Karpas-422 (cell line): Measurements from ENCODE around the gene MPHOSPH9. TPM values are rescaled to one million over a fixed set of nuclear protein-coding genes. Genes with fewer than 3 reads are reported as not detected.

Experiments used
- DNase-seq: peaks from one replicate; pipeline ENCODE4 v3.0.0-alpha.2; 2015
- H2AFZ ChIP-seq: fragments of 200-600 bp; sonication (generic); 2 replicates; pipeline ENCODE4 v1.6.1; 2014; ENCODE audit warnings: antibody characterized with exemption, low read length, mixed read lengths
- H3K27ac ChIP-seq: fragments of 200-600 bp; sonication (generic); 2 replicates; pipeline ENCODE4 v1.5.1; 2014; ENCODE audit warnings: mild to moderate bottlenecking, low read length, moderate library complexity
- H3K27me3 ChIP-seq: fragments of 200-600 bp; sonication (generic); 2 replicates; pipeline ENCODE4 v1.6.1; 2014; ENCODE audit warnings: low read length, mixed read lengths
- H3K36me3 ChIP-seq: fragments of 200-600 bp; sonication (generic); 2 replicates; pipeline ENCODE4 v1.6.1; 2014; ENCODE audit warnings: low read length, mixed read lengths; ENCODE audit not compliant: insufficient read depth
- H3K4me1 ChIP-seq: fragments of 200-600 bp; sonication (generic); 2 replicates; pipeline ENCODE4 v1.6.1; 2014; ENCODE audit warnings: mild to moderate bottlenecking, low read length, mixed read lengths
- H3K4me2 ChIP-seq: fragments of 200-600 bp; sonication (generic); 2 replicates; pipeline ENCODE4 v1.6.1; 2014; ENCODE audit warnings: low read length, low read depth, mild to moderate bottlenecking; ENCODE audit not compliant: poor library complexity, severe bottlenecking
- H3K4me3 ChIP-seq: fragments of 200-600 bp; sonication (generic); 2 replicates; pipeline ENCODE4 v1.5.1; 2014; ENCODE audit warnings: mild to moderate bottlenecking, antibody characterized with exemption, low read length, mixed read lengths
- H3K79me2 ChIP-seq: fragments of 200-600 bp; sonication (generic); 2 replicates; pipeline ENCODE4 v1.6.1; 2014; ENCODE audit warnings: mild to moderate bottlenecking, low read length, mixed read lengths
- H3K9ac ChIP-seq: fragments of 200-600 bp; sonication (generic); 2 replicates; pipeline ENCODE4 v1.6.0; 2014; ENCODE audit warnings: low read length
- H3K9me2 ChIP-seq: fragments of 200-600 bp; sonication (generic), shearing (Covaris generic); replicated peaks from 2 replicates; pipeline ENCODE4 v1.6.0; 2014; ENCODE audit warnings: mild to moderate bottlenecking, low read length, moderate library complexity; ENCODE audit not compliant: insufficient read depth
- H3K9me3 ChIP-seq: fragments of 300-700, 200-600 bp; sonication (generic); 2 replicates; pipeline ENCODE4 v1.6.1; 2014; ENCODE audit warnings: low read length, mixed read lengths
- H4K20me1 ChIP-seq: fragments of 200-600 bp; sonication (generic); 2 replicates; pipeline ENCODE4 v1.6.1; 2014; ENCODE audit warnings: mild to moderate bottlenecking, antibody characterized with exemption, low read length, low read depth; ENCODE audit not compliant: insufficient read depth
- small RNA-seq: library from RNA; depleted of rRNA; stranded (forward); fragments of <200 nt; gene quantifications from one replicate; pipeline ENCODE3, GENCODE V24; 2014
- total RNA-seq: library from RNA; depleted of rRNA; stranded (reverse); fragments of >200 nt; shearing (Covaris generic); gene quantifications from 2 replicates; pipeline ENCODE4 v1.2.3, GENCODE V29; 2014; ENCODE audit warnings: low replicate concordance; rRNA removed

MPHOSPH9 gene
- total RNA-seq, 1 experiment from 2014 or later, result 84.9 TPM

GRCh38 chr12:123108682-123109066, 124.3 kb downstream of the MPHOSPH9 start:
- H3K9me2 ChIP-seq, result no peaks in the 10 kb centered on the region
- no peaks in the 10 kb centered on the region for H3K79me2 ChIP-seq
- H3K4me3 ChIP-seq, result no peak overlapping the region
- H3K36me3 ChIP-seq, result no peaks in the 10 kb centered on the region
- no peaks in the 10 kb centered on the region for H3K27me3 ChIP-seq
- no peak overlapping the region for H2AFZ ChIP-seq
- H3K9ac ChIP-seq, result no peak overlapping the region
- H3K4me2 ChIP-seq, result no peak overlapping the region
- no peak overlapping the region for H3K27ac ChIP-seq
- no peak for DNase-seq
- H3K9me3 ChIP-seq, result no peaks in the 10 kb centered on the region
- no peaks in the 10 kb centered on the region for H3K4me1 ChIP-seq
- H4K20me1 ChIP-seq, result no peaks in the 10 kb centered on the region

GRCh38 chr12:123107926-123108681, 124.8 kb downstream of the MPHOSPH9 start:
- Histone ChIP-seq H3K9me3 (no peaks in the 10 kb centered on the region), H3K79me2 (no peaks in the 10 kb centered on the region), H3K4me2 (no peak overlapping the region), H4K20me1 (no peaks in the 10 kb centered on the region), H2AFZ (no peak overlapping the region), H3K27ac (no peak overlapping the region), H3K9me2 (no peaks in the 10 kb centered on the region), H3K27me3 (no peaks in the 10 kb centered on the region), H3K9ac (no peak overlapping the region), H3K4me1 (no peaks in the 10 kb centered on the region), H3K4me3 (no peak overlapping the region), H3K36me3 (no peaks in the 10 kb centered on the region)
- no peak for DNase-seq

GRCh38 chr12:123106640-123107359, 126.1 kb downstream of the MPHOSPH9 start:
- no peak overlapping the region for H3K27ac ChIP-seq
- no peak overlapping the region for H2AFZ ChIP-seq
- H3K9me2 ChIP-seq, result no peaks in the 10 kb centered on the region
- H4K20me1 ChIP-seq, result no peaks in the 10 kb centered on the region
- H3K27me3 ChIP-seq, result no peaks in the 10 kb centered on the region
- no peak overlapping the region for H3K4me2 ChIP-seq
- no peaks in the 10 kb centered on the region for H3K79me2 ChIP-seq
- no peaks in the 10 kb centered on the region for H3K9me3 ChIP-seq
- no peaks in the 10 kb centered on the region for H3K4me1 ChIP-seq
- H3K36me3 ChIP-seq, result no peaks in the 10 kb centered on the region
- H3K4me3 ChIP-seq, result no peak overlapping the region
- no peak overlapping the region for H3K9ac ChIP-seq
- no peak for DNase-seq

GRCh38 chr12:123105211-123105826, 127.6 kb downstream of the MPHOSPH9 start:
- Histone ChIP-seq H3K9me2 (no peaks in the 10 kb centered on the region), H3K79me2 (no peaks in the 10 kb centered on the region), H3K4me2 (no peak overlapping the region), H3K4me3 (no peak overlapping the region), H2AFZ (no peak overlapping the region), H3K9me3 (no peaks in the 10 kb centered on the region), H3K4me1 (peaks cover 4% of the 10 kb centered on the region; the same call in 1 of the 2 replicates), H3K36me3 (no peaks in the 10 kb centered on the region), H4K20me1 (no peaks in the 10 kb centered on the region), H3K27ac (no peak overlapping the region), H3K27me3 (no peaks in the 10 kb centered on the region), H3K9ac (no peak overlapping the region)
- DNase-seq, result no peak

GRCh38 chr12:123104809-123105208, 128.1 kb downstream of the MPHOSPH9 start:
- no peak overlapping the region for H3K27ac ChIP-seq
- no peaks in the 10 kb centered on the region for H3K36me3 ChIP-seq
- H2AFZ ChIP-seq, result no peak overlapping the region
- no peak overlapping the region for H3K4me3 ChIP-seq
- DNase-seq, result no peak
- no peak overlapping the region for H3K9ac ChIP-seq
- H3K9me3 ChIP-seq, result no peaks in the 10 kb centered on the region
- H3K9me2 ChIP-seq, result no peaks in the 10 kb centered on the region
- H3K4me1 ChIP-seq, result peaks cover 4% of the 10 kb centered on the region; the same call in 1 of the 2 replicates
- no peaks in the 10 kb centered on the region for H4K20me1 ChIP-seq
- H3K27me3 ChIP-seq, result peaks cover 2% of the 10 kb centered on the region; the same call in 1 of the 2 replicates
- no peaks in the 10 kb centered on the region for H3K79me2 ChIP-seq
- no peak overlapping the region for H3K4me2 ChIP-seq

Small RNA genes lying within 50 kb of the gene (small RNA-seq; reads per million reads assigned to genes)
- not detected for gene RNA5SP375

Other genes starting within 250 kb of the MPHOSPH9 start
- gene PITPNM2, start 82.1 kb downstream of the MPHOSPH9 start, total RNA-seq, result 0.04 and 0.19 TPM in 2 replicates
- 19.4 and 19.6 TPM in 2 replicates for gene MTRFR, start 295 bp upstream of the MPHOSPH9 start, total RNA-seq
- gene CDK2AP1, start 38.7 kb upstream of the MPHOSPH9 start, total RNA-seq, result 71.1 and 101 TPM in 2 replicates
- gene SBNO1, start 131.7 kb upstream of the MPHOSPH9 start, total RNA-seq, result 31.5 and 31.7 TPM in 2 replicates
- 44.1 and 48.4 TPM in 2 replicates for gene KMT5A, start 151.0 kb upstream of the MPHOSPH9 start, total RNA-seq
- 1.4 and 3.3 TPM in 2 replicates for gene RILPL2, start 203.5 kb upstream of the MPHOSPH9 start, total RNA-seq
- gene SNRNP35, start 225.0 kb upstream of the MPHOSPH9 start, total RNA-seq, result 12.6 and 25.3 TPM in 2 replicates